Caco-2 (cell line): Measurements from ENCODE around the gene CMTR1. TPM values are rescaled to one million over a fixed set of nuclear protein-coding genes. Genes with fewer than 3 reads are reported as not detected.

Source experiments
- BruUV-seq: library from RNA; stranded (reverse); fragments of 400-500 nt; replicated peaks from 2 replicates; lab custom pipeline; 2021; lab: Mats Ljungman, UMichigan
- CTCF ChIA-PET: fragments of 300-600 bp; sonication (Branson Sonifier 250); formaldehyde crosslinking; loops from one replicate; lab custom pipeline; 2022; ENCODE audit warnings: antibody characterized with exemption; lab: Charles Lee
- POLR2A ChIA-PET: fragments of 300-600 bp; sonication (Branson Sonifier 250); formaldehyde crosslinking; loops from one replicate; lab custom pipeline; 2022; ENCODE audit warnings: antibody characterized with exemption; lab: Charles Lee
- DNase-seq, 2 experiments: peaks; one replicate each; pipeline versions ENCODE4 v3.0.0 to v3.0.0-alpha.2; 2020 to 2022
- H3K27me3 ChIP-seq: replicated peaks from 2 replicates; pipeline ENCODE4 v1.6.0; 2011; ENCODE audit warnings: low read length; ENCODE audit not compliant: control insufficient read depth, insufficient read depth
- H3K36me3 ChIP-seq: 2 replicates; pipeline ENCODE4 v1.5.1; 2011; ENCODE audit warnings: low read length; ENCODE audit not compliant: control insufficient read depth, insufficient read depth
- H3K4me1 ChIP-seq: fragments of 250-450 bp; sonication (Bioruptor Pico); 2 replicates; pipeline ENCODE4 v1.5.1; 2020; ENCODE audit warnings: mild to moderate bottlenecking
- H3K4me3 ChIP-seq: 2 replicates; pipeline ENCODE4 v1.5.1; 2011; ENCODE audit warnings: low read depth, mild to moderate bottlenecking, control low read depth, low read length
- H3K9me3 ChIP-seq: fragments of 250-450 bp; sonication (Bioruptor Pico); 2 replicates; pipeline ENCODE4 v1.5.1; 2020; ENCODE audit warnings: mild to moderate bottlenecking, moderate library complexity
- H3K27ac Mint-ChIP-seq: one replicate; pipeline ENCODE4 v1.8.0; 2022; ENCODE audit warnings: mixed read lengths; ENCODE audit not compliant: unreplicated experiment
- H3K27me3 Mint-ChIP-seq: one replicate; pipeline ENCODE4 v1.8.0; 2022; ENCODE audit warnings: mixed read lengths; ENCODE audit not compliant: insufficient read depth, unreplicated experiment
- H3K36me3 Mint-ChIP-seq: one replicate; pipeline ENCODE4 v1.8.0; 2022; ENCODE audit warnings: mild to moderate bottlenecking, mixed read lengths; ENCODE audit not compliant: insufficient read depth, unreplicated experiment
- H3K4me1 Mint-ChIP-seq: one replicate; pipeline ENCODE4 v1.8.0; 2022; ENCODE audit warnings: low read depth, mixed read lengths; ENCODE audit not compliant: unreplicated experiment
- H3K4me3 Mint-ChIP-seq: one replicate; pipeline ENCODE4 v1.8.0; 2022; ENCODE audit warnings: mild to moderate bottlenecking, moderate library complexity, mixed read lengths; ENCODE audit not compliant: unreplicated experiment
- H3K9me3 Mint-ChIP-seq: one replicate; pipeline ENCODE4 v1.8.0; 2022; ENCODE audit warnings: mixed read lengths; ENCODE audit not compliant: unreplicated experiment
- intact Hi-C: fragments of 100-400 bp; cut with micrococcal nuclease; formaldehyde crosslinking; loops from one replicate; pipeline ENCODE4 v1.10.0; 2022; ENCODE audit not compliant: unreplicated experiment
- total RNA-seq: library from RNA; stranded (reverse); gene quantifications from 2 replicates; pipeline ENCODE4 v1.2.3, GENCODE V29; 2022
- TF ChIP-seq, protein P1 (sequence below), 2 experiments: fragments of 200-600 bp in 1 of 2; IDR thresholded peaks; 1 replicate in 1 of 2; 2 replicates in 1 of 2; pipeline versions ENCODE4 v1.5.1 to v1.8.0; 2011 to 2022; ENCODE audit warnings: antibody characterized with exemption in 1 of 2, control low read depth in 1 of 2, inconsistent platforms in 1 of 2, low read depth in 1 of 2, low read length in 1 of 2, mild to moderate bottlenecking in 1 of 2, moderate library complexity in 1 of 2; ENCODE audit not compliant: insufficient read depth in 1 of 2, severe bottlenecking in 1 of 2, unreplicated experiment in 1 of 2

The CMTR1 gene
- total RNA-seq, 1 experiment from 2014 or later, result 40.8 TPM

DNA sequence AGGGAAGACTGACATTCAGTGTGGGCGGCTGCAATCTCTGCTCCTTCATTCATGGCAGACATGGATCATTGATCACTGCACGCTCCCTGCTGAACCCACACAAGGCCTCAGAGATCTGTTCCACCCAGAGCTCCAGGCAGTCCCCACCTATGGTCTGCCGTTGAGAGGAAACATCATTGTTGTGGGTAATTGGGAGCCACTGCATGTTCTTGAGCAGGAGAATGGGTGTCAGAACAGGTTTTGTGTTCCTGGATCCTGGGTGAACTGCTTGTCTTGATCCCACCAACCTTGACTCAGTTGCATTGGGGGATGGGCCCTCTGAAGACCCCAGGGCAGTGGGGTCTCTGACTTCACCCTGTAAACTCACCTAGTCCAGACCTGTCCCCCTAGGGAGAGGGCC lies 89.8 kb downstream of the CMTR1 start:
- intact Hi-C loops, result no loop called here
- Histone ChIP-seq H3K4me3 (no peak overlapping the region), H3K4me1 (no peaks in the 10 kb centered on the region), H3K9me3 (no peaks in the 10 kb centered on the region), H3K36me3 (no peaks in the 10 kb centered on the region), H3K27me3 (no peaks in the 10 kb centered on the region)
- TF ChIP-seq, protein P1, sequence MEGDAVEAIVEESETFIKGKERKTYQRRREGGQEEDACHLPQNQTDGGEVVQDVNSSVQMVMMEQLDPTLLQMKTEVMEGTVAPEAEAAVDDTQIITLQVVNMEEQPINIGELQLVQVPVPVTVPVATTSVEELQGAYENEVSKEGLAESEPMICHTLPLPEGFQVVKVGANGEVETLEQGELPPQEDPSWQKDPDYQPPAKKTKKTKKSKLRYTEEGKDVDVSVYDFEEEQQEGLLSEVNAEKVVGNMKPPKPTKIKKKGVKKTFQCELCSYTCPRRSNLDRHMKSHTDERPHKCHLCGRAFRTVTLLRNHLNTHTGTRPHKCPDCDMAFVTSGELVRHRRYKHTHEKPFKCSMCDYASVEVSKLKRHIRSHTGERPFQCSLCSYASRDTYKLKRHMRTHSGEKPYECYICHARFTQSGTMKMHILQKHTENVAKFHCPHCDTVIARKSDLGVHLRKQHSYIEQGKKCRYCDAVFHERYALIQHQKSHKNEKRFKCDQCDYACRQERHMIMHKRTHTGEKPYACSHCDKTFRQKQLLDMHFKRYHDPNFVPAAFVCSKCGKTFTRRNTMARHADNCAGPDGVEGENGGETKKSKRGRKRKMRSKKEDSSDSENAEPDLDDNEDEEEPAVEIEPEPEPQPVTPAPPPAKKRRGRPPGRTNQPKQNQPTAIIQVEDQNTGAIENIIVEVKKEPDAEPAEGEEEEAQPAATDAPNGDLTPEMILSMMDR (IDR thresholded peaks at IDR 0.05; ENCODE audit: insufficient read depth in 1 of 2, low read depth in 1 of 2, low read length in 1 of 2, severe bottlenecking in 1 of 2, unreplicated experiment in 1 of 2), result no peak
- H3K4me3 Mint-ChIP-seq, result no peak overlapping the region
- no peak for DNase-seq
- no peaks in the 10 kb centered on the region for H3K4me1 Mint-ChIP-seq
- CTCF ChIA-PET, result no interaction called here
- H3K27me3 Mint-ChIP-seq, result no peaks in the 10 kb centered on the region
- no peaks in the 10 kb centered on the region for H3K9me3 Mint-ChIP-seq
- POLR2A ChIA-PET, result no interaction called here
- no peak overlapping the region for H3K27ac Mint-ChIP-seq
- H3K36me3 Mint-ChIP-seq, result no peaks in the 10 kb centered on the region
- no TSS peak for BruUV-seq

DNA sequence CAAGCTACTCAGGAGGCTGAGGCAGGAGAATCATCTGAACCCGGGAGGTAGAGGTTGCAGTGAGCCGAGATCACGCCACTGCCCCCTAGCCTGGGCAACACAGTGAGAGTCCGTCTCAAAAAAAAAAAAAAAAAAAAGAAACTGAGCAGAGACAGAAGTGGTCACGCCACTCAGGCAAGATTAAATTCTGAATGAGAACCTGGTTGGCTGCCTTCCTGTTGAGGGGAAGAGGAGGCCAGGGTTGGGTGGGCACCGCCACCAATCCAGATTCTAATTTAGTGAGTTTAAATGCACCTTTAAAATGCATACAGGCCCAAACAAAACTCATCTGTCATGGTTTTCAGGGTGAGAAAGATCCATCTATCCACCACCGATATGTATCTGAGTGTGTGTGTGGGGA lies 90.4 kb downstream of the CMTR1 start:
- Histone ChIP-seq H3K27me3 (no peaks in the 10 kb centered on the region), H3K4me3 (no peak overlapping the region), H3K36me3 (no peaks in the 10 kb centered on the region), H3K4me1 (no peaks in the 10 kb centered on the region), H3K9me3 (no peaks in the 10 kb centered on the region)
- H3K27ac Mint-ChIP-seq, result no peak overlapping the region
- H3K9me3 Mint-ChIP-seq, result no peaks in the 10 kb centered on the region
- no TSS peak for BruUV-seq
- H3K4me3 Mint-ChIP-seq, result no peak overlapping the region
- no peak for DNase-seq
- H3K27me3 Mint-ChIP-seq, result no peaks in the 10 kb centered on the region
- H3K36me3 Mint-ChIP-seq, result no peaks in the 10 kb centered on the region
- TF ChIP-seq, protein P1 (IDR thresholded peaks at IDR 0.05; ENCODE audit: insufficient read depth in 1 of 2, low read depth in 1 of 2, low read length in 1 of 2, severe bottlenecking in 1 of 2, unreplicated experiment in 1 of 2), result no peak
- POLR2A ChIA-PET, result no interaction called here
- intact Hi-C loops, result no loop called here
- CTCF ChIA-PET, result no interaction called here
- H3K4me1 Mint-ChIP-seq, result no peaks in the 10 kb centered on the region

DNA sequence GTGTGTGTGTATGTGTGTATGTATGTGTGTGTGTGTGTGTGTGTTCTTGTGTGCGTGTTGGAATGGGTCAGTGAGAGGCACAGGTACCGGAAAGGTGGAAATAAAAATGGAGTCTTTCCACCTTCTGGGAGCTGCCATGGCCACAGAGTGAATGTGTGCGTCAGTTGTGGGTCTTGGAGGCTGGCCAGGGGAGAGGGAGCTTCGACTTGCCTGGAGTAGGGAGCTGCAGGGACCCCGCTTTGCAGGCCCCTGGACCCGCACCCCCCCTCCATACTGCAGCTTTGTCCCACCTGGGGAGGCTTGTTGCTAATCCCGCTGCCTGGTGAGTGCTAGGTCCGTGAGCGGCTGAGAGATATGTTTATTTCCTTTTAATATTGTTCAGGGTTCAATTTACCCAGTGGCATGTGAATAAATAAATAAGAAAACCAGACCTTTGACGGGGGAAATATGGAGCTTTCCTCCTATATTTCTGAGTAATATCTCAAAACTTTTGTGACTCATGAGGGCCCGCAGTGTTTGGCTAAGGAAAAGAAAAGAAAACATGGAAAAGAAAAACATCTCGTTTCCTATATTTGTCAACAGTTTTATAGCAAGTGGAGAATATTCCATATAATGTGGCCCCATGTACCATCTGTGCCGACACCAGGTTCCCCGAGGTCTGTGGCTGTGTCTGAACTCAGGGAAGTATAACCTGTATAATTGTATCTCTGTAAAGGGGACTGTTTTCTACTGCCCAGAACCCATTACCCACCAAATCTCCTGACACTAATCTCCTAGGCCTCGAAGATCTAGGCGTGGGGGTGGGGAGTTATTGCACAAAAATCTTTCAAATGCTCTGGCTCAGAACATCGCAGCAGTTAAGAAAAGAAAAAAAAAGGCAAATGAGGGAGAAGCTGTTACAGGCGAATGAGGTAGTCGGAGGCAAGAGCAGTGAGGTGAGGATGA lies 91.3 kb downstream of the CMTR1 start:
- Histone ChIP-seq H3K27me3 (no peaks in the 10 kb centered on the region), H3K4me3 (no peak overlapping the region), H3K4me1 (no peaks in the 10 kb centered on the region), H3K36me3 (no peaks in the 10 kb centered on the region), H3K9me3 (no peaks in the 10 kb centered on the region)
- no peak overlapping the region for H3K4me3 Mint-ChIP-seq
- H3K4me1 Mint-ChIP-seq, result no peaks in the 10 kb centered on the region
- no peaks in the 10 kb centered on the region for H3K27me3 Mint-ChIP-seq
- ChIA-PET CTCF (no interaction called here), POLR2A (no interaction called here)
- BruUV-seq, result no TSS peak
- no peak overlapping the region for H3K27ac Mint-ChIP-seq
- H3K36me3 Mint-ChIP-seq, result no peaks in the 10 kb centered on the region
- intact Hi-C loops, result no loop called here
- H3K9me3 Mint-ChIP-seq, result no peaks in the 10 kb centered on the region
- no peak for DNase-seq
- TF ChIP-seq, protein P1 (IDR thresholded peaks at IDR 0.05; ENCODE audit: insufficient read depth in 1 of 2, low read depth in 1 of 2, low read length in 1 of 2, severe bottlenecking in 1 of 2, unreplicated experiment in 1 of 2), result no peak
